H1 (cell line): Measurements from ENCODE around the gene SMARCAL1. TPM values are rescaled to one million over a fixed set of nuclear protein-coding genes. Genes with fewer than 3 reads are reported as not detected.

Experiments used
- CTCF ChIA-PET: fragments of 300-600 bp; sonication (Branson Sonifier 250); formaldehyde crosslinking; loops from one replicate; lab custom pipeline; 2021; ENCODE audit not compliant: partially characterized antibody; lab: Charles Lee
- POLR2A ChIA-PET: fragments of 300-600 bp; sonication (Branson Sonifier 250); formaldehyde crosslinking; loops from one replicate; lab custom pipeline; 2021; ENCODE audit warnings: inconsistent platforms; ENCODE audit not compliant: partially characterized antibody; lab: Charles Lee
- DNase-seq, 2 experiments: peaks; one replicate each; pipeline versions ENCODE4 v3.0.0 to v3.0.0-alpha.2; 2010 to 2022; ENCODE audit warnings: low spot score in 2 of 2, low read depth in 1 of 2, mixed read lengths in 1 of 2
- FAIRE-seq: peaks from 2 replicates; lab custom pipeline; 2011; peaks lifted over from hg19 to GRCh38; lab: Jason Lieb, UNC
- H2AFZ ChIP-seq: 2 replicates; pipeline ENCODE4 v1.8.1; 2012; ENCODE audit warnings: low read length, inconsistent platforms
- H2AK5ac ChIP-seq: 2 replicates; pipeline ENCODE4 v1.6.1; 2013; ENCODE audit warnings: low read depth, low read length
- H2BK120ac ChIP-seq: replicated peaks from 2 replicates; pipeline ENCODE3; 2013; ENCODE audit warnings: low read depth, low read length, inconsistent platforms
- H2BK12ac ChIP-seq: 2 replicates; pipeline ENCODE4 v1.6.1; 2013; ENCODE audit warnings: low read depth, low read length
- H2BK15ac ChIP-seq: 2 replicates; pipeline ENCODE4 v1.6.1; 2013; ENCODE audit warnings: low read length
- H2BK20ac ChIP-seq: 2 replicates; pipeline ENCODE4 v1.6.1; 2013; ENCODE audit warnings: low read length
- H2BK5ac ChIP-seq: 2 replicates; pipeline ENCODE4 v1.6.1; 2013; ENCODE audit warnings: low read depth, low read length
- H3K14ac ChIP-seq: 2 replicates; pipeline ENCODE4 v1.6.1; 2013; ENCODE audit warnings: inconsistent platforms; ENCODE audit not compliant: insufficient read length
- H3K18ac ChIP-seq: 2 replicates; pipeline ENCODE4 v1.6.1; 2013; ENCODE audit warnings: low read length; ENCODE audit errors: extremely low read depth
- H3K23ac ChIP-seq: 2 replicates; pipeline ENCODE4 v1.6.1; 2013; ENCODE audit warnings: inconsistent platforms; ENCODE audit not compliant: insufficient read length
- H3K23me2 ChIP-seq: 2 replicates; pipeline ENCODE4 v1.6.1; 2013; ENCODE audit warnings: low read depth, low read length
- H3K27ac ChIP-seq: 2 replicates; pipeline ENCODE4 v1.6.1; 2011; ENCODE audit warnings: low read depth, low read length, inconsistent platforms
- H3K27me3 ChIP-seq, 4 experiments: replicated peaks in 1 of 4; 1 replicate in 1 of 4; 2 replicates in 3 of 4; pipeline versions ENCODE4 v1.6.1 to v1.8.1; 2011 to 2013; ENCODE audit warnings: low read length in 3 of 4, mild to moderate bottlenecking in 3 of 4, inconsistent platforms in 2 of 4, mixed read lengths in 2 of 4, moderate library complexity in 1 of 4; ENCODE audit not compliant: control insufficient read depth in 3 of 4, insufficient read depth in 3 of 4; ENCODE audit errors: extremely low read depth in 1 of 4
- H3K36me3 ChIP-seq, 4 experiments: 2 replicates each; pipeline versions ENCODE4 v1.6.1 to v1.8.1; 2011 to 2013; ENCODE audit warnings: mild to moderate bottlenecking in 4 of 4, low read length in 3 of 4, moderate library complexity in 2 of 4, control low read depth in 1 of 4, inconsistent platforms in 1 of 4; ENCODE audit not compliant: insufficient read depth in 4 of 4, control insufficient read depth in 2 of 4
- H3K4ac ChIP-seq: replicated peaks from 2 replicates; pipeline ENCODE3; 2013; ENCODE audit warnings: low read length, low read depth, mixed read lengths, inconsistent platforms; ENCODE audit not compliant: insufficient read length
- H3K4me1 ChIP-seq, 4 experiments: replicated peaks in 1 of 4; 1 replicate in 1 of 4; 2 replicates in 3 of 4; pipeline versions ENCODE4 v1.6.1 to v1.8.1; 2011 to 2013; ENCODE audit warnings: low read length in 3 of 4, inconsistent platforms in 2 of 4, mixed read lengths in 1 of 4; ENCODE audit not compliant: insufficient read depth in 4 of 4, control insufficient read depth in 3 of 4
- H3K4me2 ChIP-seq, 2 experiments: 2 replicates each; pipeline versions ENCODE4 v1.6.1 to v1.8.1; 2011 to 2013; ENCODE audit warnings: low read depth in 2 of 2, low read length in 2 of 2, control low read depth in 1 of 2, inconsistent platforms in 1 of 2, mild to moderate bottlenecking in 1 of 2; ENCODE audit not compliant: insufficient read depth in 1 of 2
- H3K4me3 ChIP-seq, 4 experiments: fragments of 200-600, 300-600 bp in 1 of 4; sonication (generic), shearing (Covaris generic), sonication (Bioruptor Twin) in 1 of 4; 2 replicates each; pipeline versions ENCODE4 v1.5.1 to v1.8.1; 2011 to 2016; ENCODE audit warnings: low read length in 4 of 4, low read depth in 3 of 4, control low read depth in 2 of 4, inconsistent platforms in 2 of 4, mild to moderate bottlenecking in 2 of 4, mixed read lengths in 1 of 4, moderate library complexity in 1 of 4; ENCODE audit not compliant: insufficient read depth in 2 of 4; ENCODE audit errors: extremely low read depth in 1 of 4
- H3K56ac ChIP-seq: replicated peaks from 2 replicates; pipeline ENCODE3; 2013; ENCODE audit warnings: low read depth, mild to moderate bottlenecking, mixed read lengths, low read length, inconsistent platforms; ENCODE audit not compliant: insufficient read length
- H3K79me1 ChIP-seq: 2 replicates; pipeline ENCODE4 v1.6.1; 2013; ENCODE audit warnings: low read depth, low read length, control low read depth
- H3K79me2 ChIP-seq, 2 experiments: 2 replicates each; pipeline versions ENCODE4 v1.6.1 to v1.8.1; 2012 to 2013; ENCODE audit warnings: low read length in 2 of 2, mild to moderate bottlenecking in 2 of 2, inconsistent platforms in 1 of 2; ENCODE audit not compliant: insufficient read depth in 2 of 2, control insufficient read depth in 1 of 2
- H3K9ac ChIP-seq, 4 experiments: replicated peaks in 1 of 4; 1 replicate in 1 of 4; 2 replicates in 3 of 4; pipeline versions ENCODE4 v1.6.1 to v1.8.1; 2011 to 2013; ENCODE audit warnings: low read depth in 3 of 4, low read length in 3 of 4, control low read depth in 2 of 4, mild to moderate bottlenecking in 2 of 4, moderate library complexity in 2 of 4, inconsistent platforms in 1 of 4; ENCODE audit errors: extremely low read depth in 1 of 4
- H3K9me3 ChIP-seq, 2 experiments: 2 replicates each; pipeline versions ENCODE4 v1.6.1 to v1.8.1; 2012 to 2013; ENCODE audit warnings: mild to moderate bottlenecking in 2 of 2, moderate library complexity in 2 of 2, control low read depth in 1 of 2, inconsistent platforms in 1 of 2, low read depth in 1 of 2, low read length in 1 of 2, mixed read lengths in 1 of 2; ENCODE audit not compliant: insufficient read depth in 2 of 2
- H4K20me1 ChIP-seq, 2 experiments: replicated peaks in 1 of 2; 2 replicates each; pipeline versions ENCODE3 to v1.8.1; 2011 to 2013; ENCODE audit warnings: inconsistent platforms in 2 of 2, low read length in 2 of 2, mild to moderate bottlenecking in 1 of 2; ENCODE audit not compliant: insufficient read depth in 2 of 2, control insufficient read depth in 1 of 2
- H4K5ac ChIP-seq: 2 replicates; pipeline ENCODE4 v1.6.1; 2013; ENCODE audit warnings: low read length, low read depth, mixed read lengths, inconsistent platforms; ENCODE audit not compliant: insufficient read length
- H4K8ac ChIP-seq: 2 replicates; pipeline ENCODE4 v1.8.0; 2013; ENCODE audit warnings: mild to moderate bottlenecking, moderate library complexity, low read length, inconsistent platforms; ENCODE audit not compliant: insufficient read depth; ENCODE audit errors: extremely low read depth
- H4K91ac ChIP-seq: replicated peaks from 2 replicates; pipeline ENCODE3; 2013; ENCODE audit warnings: low read length, mixed read lengths, inconsistent platforms; ENCODE audit not compliant: insufficient read length
- FOSL1 ChIP-seq: IDR thresholded peaks from 2 replicates; pipeline ENCODE4 v1.6.1; 2011; ENCODE audit warnings: mild to moderate bottlenecking, low read depth, low read length, moderate library complexity; ENCODE audit not compliant: insufficient read depth
- MAFK ChIP-seq: IDR thresholded peaks from 2 replicates; pipeline ENCODE4 v1.6.1; 2012; ENCODE audit warnings: low read depth, mild to moderate bottlenecking, improper control_type of control experiment, low read length
- PHF8 ChIP-seq: fragments of 200-600 bp; sonication (generic); conservative IDR thresholded peaks from 2 replicates; pipeline ENCODE4 v1.7.1; 2012; ENCODE audit warnings: low read depth, mild to moderate bottlenecking, inconsistent platforms, low read length, moderate library complexity
- POLR2A ChIP-seq, 2 experiments: IDR thresholded peaks; 1 replicate in 1 of 2; 2 replicates in 1 of 2; pipeline ENCODE4 v1.6.1; 2011; ENCODE audit warnings: low read depth in 2 of 2, low read length in 2 of 2, mild to moderate bottlenecking in 2 of 2; ENCODE audit errors: control extremely low read depth in 1 of 2
- WGBS, 2 experiments: shearing (Covaris generic) in 1 of 2; methylation state at CpG; one replicate each; pipeline versions ENCODE4 v1.1.6 to v1.1.7; 2013 to 2015; ENCODE audit warnings: low lambda C conversion rate in 2 of 2, mixed read lengths in 2 of 2, inconsistent platforms in 1 of 2, low coverage in 1 of 2, missing lambda C conversion rate in 1 of 2; ENCODE audit not compliant: insufficient replicate concordance in 2 of 2, insufficient coverage in 1 of 2, insufficient read length in 1 of 2; ENCODE audit errors: extremely low coverage in 1 of 2, missing lambda C conversion rate in 1 of 2; 5-methylcytosine and 5-hydroxymethylcytosine counted together
- polyA plus RNA-seq, 7 experiments: library from polyadenylated mRNA; depleted of rRNA in 3 of 7; stranded (reverse) in 5 of 7; unstranded in 2 of 7; fragments of >200 nt in 5 of 7; fragments of 200-250 nt in 2 of 7; gene quantifications; 1 replicate in 5 of 7; 2 replicates in 1 of 7; 4 replicates in 1 of 7; pipeline versions ENCODE4 v1.2.1 to v1.2.3, GENCODE V29; 2011 to 2013; ENCODE audit warnings: missing spikeins in 2 of 7, mixed read lengths in 2 of 7
- total RNA-seq: library from RNA; stranded (reverse); fragmentation: NEBNext Ultra II Directional; extraction: Animal tissue kit (Norgen Biotek cat#: 25700); gene quantifications from 2 replicates; pipeline ENCODE4 v1.2.1, GENCODE V29; 2021

SMARCAL1 gene
- total and polyA plus RNA-seq, 2 of the 8 experiments (the other 6 are each of a cell fraction or from before 2014, with no cell fraction given): 17.6 to 17.9 TPM

DNA sequence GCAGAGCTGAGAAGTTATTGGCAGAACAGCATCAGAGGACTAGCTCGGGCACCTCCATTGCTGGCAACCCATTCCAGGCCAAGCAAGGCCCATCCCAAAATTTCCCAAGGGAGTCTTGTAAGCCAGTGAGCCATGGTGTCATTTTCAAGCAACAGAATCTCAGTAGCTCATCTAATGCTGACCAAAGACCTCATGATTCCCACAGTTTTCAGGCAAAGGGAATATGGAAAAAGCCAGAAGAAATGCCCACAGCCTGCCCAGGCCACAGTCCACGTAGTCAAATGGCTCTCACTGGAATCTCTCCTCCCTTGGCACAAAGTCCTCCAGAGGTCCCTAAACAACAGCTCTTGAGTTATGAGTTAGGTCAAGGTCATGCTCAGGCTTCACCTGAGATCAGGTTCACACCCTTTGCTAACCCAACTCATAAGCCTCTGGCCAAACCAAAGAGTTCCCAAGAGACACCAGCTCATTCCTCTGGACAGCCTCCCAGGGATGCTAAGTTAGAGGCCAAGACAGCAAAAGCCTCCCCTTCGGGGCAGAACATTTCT lies 2.6 kb downstream of the SMARCAL1 start:
- no peak overlapping the region for H2BK20ac ChIP-seq
- DNase-seq (no peak), FAIRE-seq (no peak)
- no peaks in the 10 kb centered on the region for H3K27me3 ChIP-seq
- no peaks in the 10 kb centered on the region for H3K9me3 ChIP-seq
- H3K4me1 ChIP-seq: peaks cover 0 to 3% (median 0%) of the 10 kb centered on the region in 4 experiments; a peak in 1 of 7 replicates
- no peak overlapping the region for H3K18ac ChIP-seq
- no peak overlapping the region for H3K4me3 ChIP-seq
- H3K4ac ChIP-seq: no peak overlapping the region
- CTCF ChIA-PET: interaction anchor here (1.1 to 7.5 kb wide), 3 partner anchors 11 to 192 kb away, joined by 3 to 69 read pairs (median 7); no protein-coding TSS in a partner anchor
- no peak overlapping the region; the same call in 1 of the 2 replicates for H4K8ac ChIP-seq
- H3K4me2 ChIP-seq: no peak overlapping the region
- peaks cover 0 to 5% (median 1%) of the 10 kb centered on the region in 4 experiments; a peak in 2 of 8 replicates for H3K36me3 ChIP-seq
- H3K23me2 ChIP-seq: peaks cover 2% of the 10 kb centered on the region; the same call in 1 of the 2 replicates
- H3K79me1 ChIP-seq: no peaks in the 10 kb centered on the region; the same call in 1 of the 2 replicates
- H3K23ac ChIP-seq: no peak overlapping the region
- no peak overlapping the region for H3K27ac ChIP-seq
- H3K79me2 ChIP-seq: no peaks in the 10 kb centered on the region
- POLR2A ChIA-PET: interaction anchor here (1.0 to 1.3 kb wide), 2 partner anchors 11 to 65 kb away, joined by 3 read pairs; no protein-coding TSS in a partner anchor
- no peak for TF ChIP-seq FOSL1
- no peak for TF ChIP-seq POLR2A (IDR thresholded peaks at IDR 0.05; ENCODE audit: control extremely low read depth in 1 of 2, low read depth in 2 of 2, low read length in 2 of 2)
- no peak for TF ChIP-seq MAFK
- no peak for TF ChIP-seq PHF8
- H2BK15ac ChIP-seq: no peak overlapping the region
- no peak overlapping the region for H4K5ac ChIP-seq
- no peak overlapping the region for H3K14ac ChIP-seq
- H3K56ac ChIP-seq: no peak overlapping the region
- H4K20me1 ChIP-seq: no peaks in the 10 kb centered on the region
- no peak overlapping the region for H2BK120ac ChIP-seq
- no peak overlapping the region for H2BK12ac ChIP-seq
- no peak overlapping the region for H2BK5ac ChIP-seq
- H2AK5ac ChIP-seq: no peak overlapping the region
- WGBS, 2 experiments: 86% methylated on average over 3 of the region's 3 CpGs; no CpG with 5 or more reads in 1 of the 2 experiments
- H2AFZ ChIP-seq: no peak overlapping the region
- H4K91ac ChIP-seq: no peak overlapping the region
- no peak overlapping the region for H3K9ac ChIP-seq
